IMR-90 (cell line): ENCODE results near the gene SERPINA4. TPM values are rescaled to one million over a fixed set of nuclear protein-coding genes. Genes with fewer than 3 reads are reported as not detected.

Experiments used
- ATAC-seq: fragments of 200-7000 bp; cut with Tn5 transposase; 2 replicates; pipeline ENCODE4 v1.9.1; 2020; ENCODE audit warnings: low read depth, mild to moderate bottlenecking, moderate library complexity
- BruUV-seq: library from RNA; stranded (reverse); fragments of 400-500 nt; replicated peaks from 2 replicates; lab custom pipeline; 2021; lab: Mats Ljungman, UMichigan
- CTCF ChIA-PET: fragments of 300-600 bp; formaldehyde crosslinking; extraction: SDS; loops from one replicate; lab custom pipeline; 2021; ENCODE audit warnings: antibody characterized with exemption; lab: Yijun Ruan, JAX
- POLR2A ChIA-PET: fragments of 300-600 bp; sonication (Branson Sonifier 250); formaldehyde crosslinking; loops from one replicate; lab custom pipeline; 2022; ENCODE audit warnings: antibody characterized with exemption; ENCODE audit not compliant: unreplicated experiment; lab: Charles Lee
- DNase-seq: peaks from one replicate; pipeline ENCODE4 v3.0.0; 2013
- H2AFZ ChIP-seq: replicated peaks from 2 replicates; pipeline ENCODE3; 2013; ENCODE audit warnings: low read length, mild to moderate bottlenecking; ENCODE audit not compliant: poor library complexity
- H2AK5ac ChIP-seq: 2 replicates; pipeline ENCODE4 v1.6.1; 2013; ENCODE audit warnings: low read depth, low read length, inconsistent platforms
- H2AK9ac ChIP-seq: replicated peaks from 2 replicates; pipeline ENCODE3; 2013; ENCODE audit warnings: mild to moderate bottlenecking, low read depth, low read length, moderate library complexity; ENCODE audit not compliant: poor library complexity
- H2BK120ac ChIP-seq: 2 replicates; pipeline ENCODE4 v1.6.1; 2013; ENCODE audit warnings: low read depth, low read length, inconsistent platforms
- H2BK15ac ChIP-seq: 3 replicates; pipeline ENCODE4 v1.6.1; 2013; ENCODE audit warnings: low read depth, low read length, inconsistent platforms
- H2BK20ac ChIP-seq: 2 replicates; pipeline ENCODE4 v1.6.1; 2013; ENCODE audit warnings: low read depth, mild to moderate bottlenecking, inconsistent platforms, low read length, moderate library complexity
- H2BK5ac ChIP-seq: 2 replicates; pipeline ENCODE4 v1.6.1; 2013; ENCODE audit warnings: mild to moderate bottlenecking, low read depth, low read length, inconsistent platforms; ENCODE audit not compliant: poor library complexity, severe bottlenecking
- H3K14ac ChIP-seq: replicated peaks from 2 replicates; pipeline ENCODE4 v1.6.1; 2013; ENCODE audit warnings: low read depth, low read length, inconsistent platforms
- H3K18ac ChIP-seq: 2 replicates; pipeline ENCODE4 v1.6.1; 2013; ENCODE audit warnings: low read depth, low read length, control low read depth
- H3K23ac ChIP-seq: 2 replicates; pipeline ENCODE4 v1.6.1; 2013; ENCODE audit warnings: low read depth, low read length, inconsistent platforms
- H3K27ac ChIP-seq: 2 replicates; pipeline ENCODE4 v1.5.1; 2013; ENCODE audit warnings: mild to moderate bottlenecking, control low read depth, low read length; ENCODE audit not compliant: insufficient read depth
- H3K27me3 ChIP-seq: 2 replicates; pipeline ENCODE4 v1.6.1; 2013; ENCODE audit warnings: low read length; ENCODE audit not compliant: control insufficient read depth, insufficient read depth
- H3K36me3 ChIP-seq: 2 replicates; pipeline ENCODE4 v1.6.1; 2013; ENCODE audit warnings: low read length, mixed read lengths; ENCODE audit not compliant: control insufficient read depth, insufficient read depth
- H3K4ac ChIP-seq: 2 replicates; pipeline ENCODE4 v1.6.1; 2013; ENCODE audit warnings: low read depth, low read length, inconsistent platforms
- H3K4me1 ChIP-seq: 2 replicates; pipeline ENCODE4 v1.6.1; 2013; ENCODE audit warnings: low read length, mixed read lengths; ENCODE audit not compliant: control insufficient read depth, insufficient read depth
- H3K4me2 ChIP-seq: 2 replicates; pipeline ENCODE4 v1.6.1; 2013; ENCODE audit warnings: low read depth, mild to moderate bottlenecking, control low read depth, low read length, moderate library complexity
- H3K4me3 ChIP-seq: 2 replicates; pipeline ENCODE4 v1.5.1; 2013; ENCODE audit warnings: low read depth, mild to moderate bottlenecking, control low read depth, low read length, moderate library complexity; ENCODE audit not compliant: insufficient read depth
- H3K56ac ChIP-seq: 2 replicates; pipeline ENCODE4 v1.6.1; 2013; ENCODE audit warnings: low read length, inconsistent platforms; ENCODE audit not compliant: insufficient read depth; ENCODE audit errors: extremely low read depth
- H3K79me1 ChIP-seq, 2 experiments: 2 replicates each; pipeline ENCODE4 v1.6.1; 2013; ENCODE audit warnings: low read length in 2 of 2, inconsistent platforms in 1 of 2, low read depth in 1 of 2
- H3K9ac ChIP-seq: 2 replicates; pipeline ENCODE4 v1.6.1; 2013; ENCODE audit warnings: low read depth, low read length, control low read depth
- H3K9me1 ChIP-seq: 2 replicates; pipeline ENCODE4 v1.6.1; 2013; ENCODE audit warnings: low read length, inconsistent platforms; ENCODE audit not compliant: insufficient read depth
- H3K9me3 ChIP-seq: 2 replicates; pipeline ENCODE4 v1.6.1; 2013; ENCODE audit warnings: low read length; ENCODE audit not compliant: control insufficient read depth, insufficient read depth
- H4K20me1 ChIP-seq: 2 replicates; pipeline ENCODE4 v1.6.1; 2013; ENCODE audit warnings: low read length, inconsistent platforms; ENCODE audit not compliant: insufficient read depth
- H4K5ac ChIP-seq: 2 replicates; pipeline ENCODE4 v1.6.1; 2013; ENCODE audit warnings: mild to moderate bottlenecking, low read depth, low read length, control low read depth
- H4K8ac ChIP-seq, 2 experiments: 2 replicates each; pipeline ENCODE4 v1.6.1; 2013; ENCODE audit warnings: low read depth in 2 of 2, low read length in 2 of 2, control low read depth in 1 of 2, inconsistent platforms in 1 of 2
- H4K91ac ChIP-seq: 2 replicates; pipeline ENCODE4 v1.6.1; 2013; ENCODE audit warnings: low read depth, low read length, inconsistent platforms; ENCODE audit not compliant: insufficient read depth
- BHLHE40 ChIP-seq: fragments of 150-350 bp; IDR thresholded peaks from 2 replicates; pipeline ENCODE4 v1.6.1; 2016; ENCODE audit warnings: mild to moderate bottlenecking, low read depth, low read length
- FOS ChIP-seq: fragments of 150-350 bp; IDR thresholded peaks from 2 replicates; pipeline ENCODE4 v1.6.1; 2016; ENCODE audit warnings: low read depth, low read length
- MAFK ChIP-seq: IDR thresholded peaks from 2 replicates; pipeline ENCODE4 v1.6.1; 2012; ENCODE audit warnings: low read depth, low read length, improper control_type of control experiment
- RAD21 ChIP-seq: IDR thresholded peaks from 2 replicates; pipeline ENCODE4 v1.6.1; 2012; ENCODE audit warnings: low read length, improper control_type of control experiment
- RFX5 ChIP-seq: IDR thresholded peaks from 2 replicates; pipeline ENCODE4 v1.8.0; 2012; ENCODE audit warnings: low read depth, mild to moderate bottlenecking, low read length, moderate library complexity
- WGBS, 2 experiments: methylation state at CpG; one replicate each; pipeline versions ENCODE4 v1.1.5 to v1.1.7; 2013; ENCODE audit warnings: missing lambda C conversion rate in 2 of 2; ENCODE audit not compliant: insufficient read length in 1 of 2; ENCODE audit errors: extremely low coverage in 2 of 2; 5-methylcytosine and 5-hydroxymethylcytosine counted together
- dilution Hi-C: fragments of 300-500 bp; cut with HindIII; formaldehyde crosslinking; loops from one replicate; pipeline ENCODE4 v1.14.3; 2018; ENCODE audit warnings: low sequenced_read_pairs; ENCODE audit not compliant: unreplicated experiment
- in situ Hi-C: fragments of 300-500 bp; cut with MboI; formaldehyde crosslinking; loops from 3 replicates; pipeline ENCODE4 v1.14.3; 2019; ENCODE audit warnings: low sequenced_read_pairs, inconsistent platforms, mixed read lengths
- intact Hi-C: fragments of 100-400 bp; cut with micrococcal nuclease; formaldehyde crosslinking; loops from 2 replicates; pipeline ENCODE4 v1.10.0; 2022
- polyA plus RNA-seq, 3 experiments: library from polyadenylated mRNA; depleted of rRNA; stranded (reverse); fragments of >200 nt; gene quantifications; 2 replicates each; pipeline ENCODE4 v1.2.3, GENCODE V29; 2012; ENCODE audit warnings: low replicate concordance in 1 of 3
- total RNA-seq: library from RNA; depleted of rRNA; stranded (reverse); fragments of >200 nt; gene quantifications from 2 replicates; pipeline ENCODE4 v1.2.3, GENCODE V29; 2012
- TF ChIP-seq, protein P1 (sequence below): fragments of 150-350 bp; IDR thresholded peaks from 2 replicates; pipeline ENCODE4 v1.6.1; 2017; ENCODE audit warnings: mild to moderate bottlenecking, antibody characterized with exemption, low read length, low read depth

Gene SERPINA4
- total and polyA plus RNA-seq, 2 of the 4 experiments (the other 2 are of a cell fraction): not detected

DNA sequence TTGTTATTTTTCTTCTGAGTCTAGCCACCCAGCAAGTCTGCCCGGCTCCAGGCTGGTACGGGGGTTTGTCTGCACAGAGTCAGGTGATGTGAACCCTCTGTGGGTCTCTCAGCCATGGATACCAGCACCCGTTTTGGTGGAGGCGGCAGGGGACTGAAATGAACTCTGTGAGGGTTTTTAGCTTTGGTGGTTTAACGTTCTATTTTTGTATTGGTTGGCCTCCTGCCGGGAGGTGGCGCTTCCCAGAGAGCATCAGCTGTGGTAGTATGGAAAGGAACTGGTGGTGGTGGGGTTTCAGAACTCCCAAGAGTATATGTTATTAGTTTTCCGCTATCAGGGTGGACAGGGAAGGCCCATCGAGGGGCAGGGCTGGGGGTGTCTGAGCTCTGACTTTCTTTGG, 5.3 kb upstream of the SERPINA4 start:
- Histone ChIP-seq H2AFZ (no peak overlapping the region), H2BK15ac (no peak overlapping the region)

More for the DNA sequence above, 5.3 kb upstream of the SERPINA4 start:
- Histone ChIP-seq H2BK5ac (no peak overlapping the region), H3K9me1 (no peaks in the 10 kb centered on the region), H4K91ac (no peak overlapping the region), H3K9me3 (no peaks in the 10 kb centered on the region), H3K4me2 (no peak overlapping the region), H3K27ac (no peak overlapping the region), H2AK9ac (no peak overlapping the region), H3K18ac (no peak overlapping the region), H2AK5ac (no peak overlapping the region), H3K4me1 (no peaks in the 10 kb centered on the region), H2BK20ac (no peak overlapping the region), H3K14ac (no peak overlapping the region), H3K56ac (no peak overlapping the region), H4K20me1 (no peaks in the 10 kb centered on the region), H4K5ac (no peak overlapping the region), H3K9ac (no peak overlapping the region), H3K23ac (no peak overlapping the region), H3K27me3 (no peaks in the 10 kb centered on the region; the same call in 1 of the 2 replicates), H3K4me3 (no peak overlapping the region), H3K36me3 (no peaks in the 10 kb centered on the region), H2BK120ac (no peak overlapping the region), H4K8ac (no peak overlapping the region), H3K4ac (no peak overlapping the region), H3K79me1 (no peaks in the 10 kb centered on the region)
- ATAC-seq (no peak), DNase-seq (no peak)
- WGBS, 2 experiments: 77% methylated on average over 4 of the region's 9 CpGs; no CpG with 5 or more reads in 1 of the 2 experiments
- intact Hi-C loops: no loop called here
- TF ChIP-seq, protein P1, sequence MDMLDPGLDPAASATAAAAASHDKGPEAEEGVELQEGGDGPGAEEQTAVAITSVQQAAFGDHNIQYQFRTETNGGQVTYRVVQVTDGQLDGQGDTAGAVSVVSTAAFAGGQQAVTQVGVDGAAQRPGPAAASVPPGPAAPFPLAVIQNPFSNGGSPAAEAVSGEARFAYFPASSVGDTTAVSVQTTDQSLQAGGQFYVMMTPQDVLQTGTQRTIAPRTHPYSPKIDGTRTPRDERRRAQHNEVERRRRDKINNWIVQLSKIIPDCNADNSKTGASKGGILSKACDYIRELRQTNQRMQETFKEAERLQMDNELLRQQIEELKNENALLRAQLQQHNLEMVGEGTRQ: no peak
- TF ChIP-seq BHLHE40 (no peak), MAFK (no peak), RFX5 (no peak), FOS (no peak), RAD21 (no peak)
- no TSS peak for BruUV-seq
- in situ Hi-C loops: no loop called here
- CTCF ChIA-PET: no interaction called here
- POLR2A ChIA-PET: no interaction called here
- dilution Hi-C loops: no loop called here
